HL-60 (cell line): ENCODE data around the gene LAMA3.

Source experiments
- CTCF ChIP-seq: IDR thresholded peaks from one replicate; pipeline ENCODE4 v1.5.1; 2011; ENCODE audit warnings: low read length, control low read depth, inconsistent platforms; ENCODE audit not compliant: insufficient read depth
- POLR2AphosphoS5 ChIP-seq: IDR thresholded peaks from 2 replicates; pipeline ENCODE4 v1.6.1; 2012; ENCODE audit warnings: low read depth

GRCh38 chr18:23853448-23854195, 164.4 kb downstream of the LAMA3 start:
- TF ChIP-seq CTCF: no peak
- no peak for TF ChIP-seq POLR2AphosphoS5
